Neural progenitor cell (in vitro differentiated cells): ENCODE measurements around the gene NEDD4L. TPM values are rescaled to one million over a fixed set of nuclear protein-coding genes. Genes with fewer than 3 reads are reported as not detected.

Source experiments
- DNase-seq: peaks from one replicate; pipeline ENCODE4 v3.0.0-alpha.2; 2016; ENCODE audit warnings: low spot score
- H2AFZ ChIP-seq: fragments of 200-600 bp; sonication (generic); replicated peaks from 2 replicates; pipeline ENCODE4 v1.6.1; 2016; ENCODE audit warnings: antibody characterized with exemption
- H3F3A ChIP-seq: fragments of 200-600 bp; sonication (generic); 2 replicates; pipeline ENCODE4 v1.6.1; 2016; ENCODE audit warnings: antibody characterized with exemption, low read depth
- H3K27ac ChIP-seq: fragments of 200-600 bp; sonication (generic); 2 replicates; pipeline ENCODE4 v1.5.1; 2016; ENCODE audit warnings: mild to moderate bottlenecking
- H3K27me3 ChIP-seq: fragments of 200-600 bp; sonication (generic); 2 replicates; pipeline ENCODE4 v1.6.1; 2016; ENCODE audit warnings: mild to moderate bottlenecking, moderate library complexity
- H3K36me3 ChIP-seq: fragments of 200-600 bp; sonication (generic); 2 replicates; pipeline ENCODE4 v1.5.1; 2016
- H3K4me1 ChIP-seq: fragments of 200-600 bp; sonication (generic); 2 replicates; pipeline ENCODE4 v1.6.1; 2016; ENCODE audit warnings: mixed run types
- H3K4me2 ChIP-seq: fragments of 200-600 bp; sonication (generic); 2 replicates; pipeline ENCODE4 v1.6.1; 2016
- H3K4me3 ChIP-seq: fragments of 200-600 bp; sonication (generic); 2 replicates; pipeline ENCODE4 v1.5.1; 2016
- H3K79me2 ChIP-seq: fragments of 200-600 bp; sonication (generic); 2 replicates; pipeline ENCODE4 v1.6.1; 2016; ENCODE audit warnings: low read depth
- H3K9ac ChIP-seq: fragments of 200-600 bp; sonication (generic); 2 replicates; pipeline ENCODE4 v1.6.1; 2016
- H3K9me3 ChIP-seq: fragments of 200-600 bp; sonication (generic); 2 replicates; pipeline ENCODE4 v1.5.1; 2016; ENCODE audit warnings: low read depth
- H4K20me1 ChIP-seq: fragments of 200-600 bp; sonication (generic); 2 replicates; pipeline ENCODE4 v1.6.1; 2016; ENCODE audit warnings: low read depth
- H3K27ac Mint-ChIP-seq: 3 replicates; pipeline ENCODE4 v1.8.0; 2021; ENCODE audit warnings: mixed read lengths
- H3K27me3 Mint-ChIP-seq: 2 replicates; pipeline ENCODE4 v1.8.0; 2022; ENCODE audit warnings: low read depth, mild to moderate bottlenecking, inconsistent platforms, moderate library complexity, mixed read lengths; ENCODE audit not compliant: insufficient read depth
- H3K36me3 Mint-ChIP-seq: 3 replicates; pipeline ENCODE4 v1.8.0; 2021; ENCODE audit warnings: mixed read lengths
- H3K4me1 Mint-ChIP-seq: 3 replicates; pipeline ENCODE4 v1.8.0; 2021; ENCODE audit warnings: mixed read lengths
- H3K4me3 Mint-ChIP-seq: 3 replicates; pipeline ENCODE4 v1.8.0; 2021; ENCODE audit warnings: mild to moderate bottlenecking, moderate library complexity, mixed read lengths
- H3K9me3 Mint-ChIP-seq: 3 replicates; pipeline ENCODE4 v1.8.0; 2020; ENCODE audit warnings: mixed read lengths
- CTCF ChIP-seq: fragments of 200-600 bp; sonication (generic); IDR thresholded peaks from 2 replicates; pipeline ENCODE4 v1.5.1; 2017; ENCODE audit warnings: antibody characterized with exemption, mild to moderate bottlenecking
- EZH2 ChIP-seq: fragments of 200-600 bp; sonication (generic); IDR thresholded peaks from 2 replicates; pipeline ENCODE4 v1.6.1; 2017; ENCODE audit warnings: antibody characterized with exemption, mild to moderate bottlenecking, moderate library complexity
- EZH2phosphoT487 ChIP-seq: fragments of 200-600 bp; sonication (generic); IDR thresholded peaks from 2 replicates; pipeline ENCODE4 v1.6.1; 2017; ENCODE audit warnings: antibody characterized with exemption
- total RNA-seq: library from RNA; depleted of rRNA; stranded (reverse); fragments of >200 nt; gene quantifications from 2 replicates; pipeline ENCODE4 v1.2.3, GENCODE V29; 2015; ENCODE audit warnings: low replicate concordance

Gene NEDD4L
- total RNA-seq, 1 donor from 2014 or later = 55.5 TPM

GRCh38 chr18:58080451-58080850 lies 36.4 kb downstream of the NEDD4L start:
- no peak overlapping the region for H3K4me3 ChIP-seq
- no peak overlapping the region for H2AFZ ChIP-seq
- Mint-ChIP-seq H3K4me3 (no peak overlapping the region), H3K27ac (no peak overlapping the region), H3K9me3 (peaks cover 14% of the 10 kb centered on the region), H3K4me1 (no peaks in the 10 kb centered on the region), H3K36me3 (peaks cover 8% of the 10 kb centered on the region), H3K27me3 (no peaks in the 10 kb centered on the region)
- no peaks in the 10 kb centered on the region for H3K4me1 ChIP-seq
- TF ChIP-seq CTCF (no peak), EZH2 (no peak), EZH2phosphoT487 (no peak)
- DNase-seq = no peak
- no peaks in the 10 kb centered on the region for H3K36me3 ChIP-seq
- H3K27ac ChIP-seq = no peak overlapping the region
- no peaks in the 10 kb centered on the region for H3F3A ChIP-seq
- H3K9ac ChIP-seq = no peak overlapping the region
- H3K9me3 ChIP-seq = no peaks in the 10 kb centered on the region
- H4K20me1 ChIP-seq = peaks cover 34% of the 10 kb centered on the region
- peaks cover 40% of the 10 kb centered on the region for H3K79me2 ChIP-seq
- H3K27me3 ChIP-seq = no peaks in the 10 kb centered on the region
- H3K4me2 ChIP-seq = no peak overlapping the region

GRCh38 chr18:58087928-58088690 lies 44.1 kb downstream of the NEDD4L start:
- Histone ChIP-seq H2AFZ (no peak overlapping the region), H3K79me2 (peaks cover 15% of the 10 kb centered on the region), H3K27me3 (no peaks in the 10 kb centered on the region), H3K36me3 (no peaks in the 10 kb centered on the region), H3K4me1 (no peaks in the 10 kb centered on the region), H3K9me3 (no peaks in the 10 kb centered on the region), H3K9ac (no peak overlapping the region), H4K20me1 (peaks cover 4% of the 10 kb centered on the region), H3K4me2 (no peak overlapping the region), H3K27ac (no peak overlapping the region), H3F3A (no peaks in the 10 kb centered on the region), H3K4me3 (no peak overlapping the region)
- Mint-ChIP-seq H3K9me3 (peaks cover 20% of the 10 kb centered on the region), H3K27ac (no peak overlapping the region), H3K36me3 (peaks cover 21% of the 10 kb centered on the region), H3K4me1 (no peaks in the 10 kb centered on the region), H3K27me3 (peaks cover 2% of the 10 kb centered on the region), H3K4me3 (no peak overlapping the region)
- no peak for DNase-seq
- TF ChIP-seq EZH2phosphoT487 = no peak

GRCh38 chr18:58088691-58089065 lies 44.7 kb downstream of the NEDD4L start:
- Histone ChIP-seq H3K79me2 (peaks cover 12% of the 10 kb centered on the region), H3K27ac (no peak overlapping the region), H4K20me1 (peaks cover 9% of the 10 kb centered on the region), H3K4me3 (no peak overlapping the region), H3F3A (no peaks in the 10 kb centered on the region), H3K4me1 (no peaks in the 10 kb centered on the region), H3K9me3 (no peaks in the 10 kb centered on the region), H3K4me2 (no peak overlapping the region), H3K27me3 (no peaks in the 10 kb centered on the region), H2AFZ (no peak overlapping the region), H3K36me3 (no peaks in the 10 kb centered on the region), H3K9ac (no peak overlapping the region)
- Mint-ChIP-seq H3K36me3 (peaks cover 21% of the 10 kb centered on the region), H3K27me3 (peaks cover 2% of the 10 kb centered on the region), H3K27ac (no peak overlapping the region), H3K4me3 (no peak overlapping the region), H3K9me3 (peaks cover 19% of the 10 kb centered on the region), H3K4me1 (no peaks in the 10 kb centered on the region)
- DNase-seq = no peak
- TF ChIP-seq CTCF (no peak), EZH2phosphoT487 (no peak), EZH2 (no peak)

GRCh38 chr18:58091099-58091611 lies 47.1 kb downstream of the NEDD4L start:
- Histone ChIP-seq H3K27ac (no peak overlapping the region), H3K4me1 (peaks cover 3% of the 10 kb centered on the region), H3K79me2 (peaks cover 17% of the 10 kb centered on the region), H3K9ac (no peak overlapping the region), H3K9me3 (no peaks in the 10 kb centered on the region), H3K4me2 (no peak overlapping the region), H2AFZ (no peak overlapping the region), H3K27me3 (no peaks in the 10 kb centered on the region), H4K20me1 (peaks cover 30% of the 10 kb centered on the region), H3K36me3 (no peaks in the 10 kb centered on the region), H3F3A (no peaks in the 10 kb centered on the region), H3K4me3 (no peak overlapping the region)
- Mint-ChIP-seq H3K36me3 (peaks cover 28% of the 10 kb centered on the region), H3K9me3 (peaks cover 13% of the 10 kb centered on the region), H3K4me1 (peaks cover 4% of the 10 kb centered on the region), H3K27me3 (peaks cover 2% of the 10 kb centered on the region), H3K4me3 (no peak overlapping the region), H3K27ac (no peak overlapping the region)
- no peak for DNase-seq
- no peak for TF ChIP-seq EZH2phosphoT487
- no peak for TF ChIP-seq CTCF
- no peak for TF ChIP-seq EZH2
